Mononuclear cell (primary cell): ENCODE measurements around the gene DAB1. TPM values are rescaled to one million over a fixed set of nuclear protein-coding genes. Genes with fewer than 3 reads are reported as not detected.

Experiments
- H3K27me3 ChIP-seq: 2 replicates; pipeline ENCODE4 v1.6.0; 2011; ENCODE audit warnings: low read length, control low read depth; ENCODE audit not compliant: insufficient read depth
- H3K4me1 ChIP-seq: 2 replicates; pipeline ENCODE4 v1.5.1; 2011; ENCODE audit warnings: mild to moderate bottlenecking, low read length, control low read depth; ENCODE audit not compliant: insufficient read depth
- H3K4me3 ChIP-seq: 2 replicates; pipeline ENCODE4 v1.5.1; 2011; ENCODE audit warnings: mild to moderate bottlenecking, low read length, moderate library complexity
- H3K9me3 ChIP-seq: 2 replicates; pipeline ENCODE4 v1.5.1; 2011; ENCODE audit warnings: low read depth, mild to moderate bottlenecking, control low read depth, low read length
- total RNA-seq: library from RNA; depleted of rRNA; stranded (reverse); fragments of >200 nt; gene quantifications from one replicate; pipeline ENCODE4 v1.2.3, GENCODE V29; 2012

The DAB1 gene
- total RNA-seq, 1 donor: 0.42 TPM

DNA sequence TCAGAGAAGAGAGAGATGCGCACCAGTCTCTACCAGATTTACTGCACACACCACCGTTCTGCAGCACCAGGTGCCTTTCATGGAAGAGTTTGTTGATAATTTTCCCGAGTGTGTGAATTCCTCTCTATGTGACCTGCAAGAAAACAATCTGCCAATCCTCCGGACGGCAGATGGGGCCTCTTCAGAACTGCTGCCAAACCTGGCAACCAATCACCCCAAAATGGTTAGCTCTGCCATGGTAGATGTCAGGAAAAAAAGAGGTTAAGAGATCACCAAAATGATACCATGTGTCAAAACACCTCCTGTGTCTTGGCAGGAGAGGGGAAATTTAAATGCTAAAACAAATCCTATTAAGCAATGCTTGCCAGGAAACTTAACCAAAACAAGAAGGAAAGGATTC, 96.5 kb downstream of the DAB1 start:
- no peaks in the 10 kb centered on the region for H3K9me3 ChIP-seq
- no peaks in the 10 kb centered on the region for H3K27me3 ChIP-seq
- H3K4me1 ChIP-seq: no peaks in the 10 kb centered on the region
- no peak overlapping the region for H3K4me3 ChIP-seq

DNA sequence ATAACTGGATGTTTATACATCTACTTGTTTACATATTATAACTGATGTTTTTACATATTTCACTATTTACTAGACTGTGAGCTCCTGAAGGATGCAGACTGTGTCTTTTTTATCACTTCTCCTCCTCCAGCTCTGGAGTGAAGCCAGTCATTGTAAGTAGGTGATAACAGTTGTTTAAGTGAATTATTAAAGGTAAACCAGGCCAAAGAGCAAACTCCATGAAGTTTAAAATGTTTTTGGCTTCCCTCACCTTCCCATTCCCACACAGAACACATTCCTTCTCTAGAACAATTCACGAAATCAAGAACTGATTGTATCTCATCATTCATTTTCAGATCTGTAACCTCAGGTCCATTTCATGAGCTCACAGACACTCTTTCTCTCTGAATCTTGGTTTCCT, 98.3 kb downstream of the DAB1 start:
- no peaks in the 10 kb centered on the region for H3K4me1 ChIP-seq
- no peaks in the 10 kb centered on the region for H3K9me3 ChIP-seq
- H3K4me3 ChIP-seq: no peak overlapping the region
- H3K27me3 ChIP-seq: no peaks in the 10 kb centered on the region

DNA sequence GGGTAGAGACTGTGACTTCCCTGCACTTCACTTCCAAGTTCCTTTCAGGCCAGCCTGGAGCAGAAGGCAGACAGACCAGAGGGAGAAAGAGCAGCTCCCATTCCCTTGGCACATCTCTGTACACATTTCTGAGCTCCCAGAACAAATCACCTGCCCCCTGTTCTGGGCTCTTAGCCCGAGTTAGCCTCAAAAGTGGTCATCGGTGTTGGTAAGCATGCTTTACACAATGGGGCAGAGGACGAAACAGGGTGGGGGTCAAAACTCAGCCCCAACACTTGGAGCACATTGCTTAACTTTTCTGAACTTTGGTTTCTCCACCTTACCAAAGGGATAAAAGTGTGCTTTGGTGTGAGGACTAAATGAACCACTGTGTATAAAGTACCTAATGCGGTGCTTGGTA, 98.7 kb downstream of the DAB1 start:
- Histone ChIP-seq H3K4me1 (no peaks in the 10 kb centered on the region), H3K27me3 (no peaks in the 10 kb centered on the region), H3K4me3 (no peak overlapping the region), H3K9me3 (no peaks in the 10 kb centered on the region)

DNA sequence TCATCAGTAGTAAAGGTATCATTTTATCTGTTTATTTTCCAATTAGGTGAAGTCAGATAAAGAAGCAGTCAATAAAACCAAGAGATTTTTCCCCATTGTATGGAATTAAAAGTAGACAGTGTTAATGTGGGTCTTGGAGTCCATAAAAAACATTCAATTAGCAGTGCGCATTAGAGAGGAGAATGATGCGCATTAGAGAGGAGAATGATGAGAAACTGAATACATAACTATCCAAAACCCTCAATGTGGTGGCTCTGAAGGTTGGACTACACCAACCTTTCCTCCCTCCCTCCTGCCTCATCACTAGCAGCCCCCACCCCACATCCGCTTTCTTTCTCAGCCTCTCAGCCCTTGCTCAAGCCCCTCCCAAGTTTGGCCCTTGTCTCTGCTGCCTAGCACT, 99.5 kb downstream of the DAB1 start:
- Histone ChIP-seq H3K4me1 (no peaks in the 10 kb centered on the region), H3K4me3 (no peak overlapping the region), H3K9me3 (no peaks in the 10 kb centered on the region), H3K27me3 (no peaks in the 10 kb centered on the region)

DNA sequence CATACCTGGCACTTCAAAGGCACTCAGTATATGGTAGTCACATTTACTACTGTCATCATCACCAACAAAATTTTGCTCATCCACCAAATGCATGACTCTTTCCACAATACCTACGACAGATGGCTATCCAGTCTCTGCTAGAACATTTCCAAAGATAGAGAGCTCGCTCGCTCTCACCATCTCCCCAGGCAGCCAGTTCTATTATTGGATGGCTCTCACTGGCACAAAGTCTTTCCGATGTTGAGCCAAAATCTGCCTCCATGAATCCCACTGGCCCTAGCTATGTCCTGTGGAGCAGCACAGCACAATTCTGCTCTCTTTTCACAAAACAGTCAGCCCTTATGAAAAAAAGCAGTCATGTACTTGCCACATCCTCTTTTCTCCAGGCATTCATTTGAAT, 102.1 kb downstream of the DAB1 start:
- Histone ChIP-seq H3K4me1 (no peaks in the 10 kb centered on the region), H3K27me3 (no peaks in the 10 kb centered on the region), H3K4me3 (no peak overlapping the region), H3K9me3 (no peaks in the 10 kb centered on the region)

DNA sequence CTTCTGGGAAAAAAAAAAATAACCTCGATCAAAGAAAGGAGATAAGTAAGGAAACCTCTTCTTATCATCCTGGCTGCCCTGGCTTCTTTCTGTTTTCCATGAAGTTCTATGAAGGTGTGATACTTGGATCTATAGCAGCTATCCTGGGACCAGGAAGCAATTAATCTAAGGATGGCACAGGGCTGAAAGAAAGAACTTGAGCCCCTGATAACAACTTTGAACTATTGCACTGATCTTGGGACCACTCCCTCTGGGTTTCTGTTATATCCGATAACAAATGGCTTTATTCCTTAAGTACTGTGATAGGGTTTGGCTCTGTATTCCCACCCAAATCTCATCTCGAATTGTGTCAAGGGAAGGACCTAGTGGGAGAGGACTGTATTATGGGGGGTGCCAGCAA, 104.1 kb downstream of the DAB1 start:
- H3K4me3 ChIP-seq: no peak overlapping the region
- no peaks in the 10 kb centered on the region for H3K9me3 ChIP-seq
- H3K4me1 ChIP-seq: no peaks in the 10 kb centered on the region
- H3K27me3 ChIP-seq: no peaks in the 10 kb centered on the region

DNA sequence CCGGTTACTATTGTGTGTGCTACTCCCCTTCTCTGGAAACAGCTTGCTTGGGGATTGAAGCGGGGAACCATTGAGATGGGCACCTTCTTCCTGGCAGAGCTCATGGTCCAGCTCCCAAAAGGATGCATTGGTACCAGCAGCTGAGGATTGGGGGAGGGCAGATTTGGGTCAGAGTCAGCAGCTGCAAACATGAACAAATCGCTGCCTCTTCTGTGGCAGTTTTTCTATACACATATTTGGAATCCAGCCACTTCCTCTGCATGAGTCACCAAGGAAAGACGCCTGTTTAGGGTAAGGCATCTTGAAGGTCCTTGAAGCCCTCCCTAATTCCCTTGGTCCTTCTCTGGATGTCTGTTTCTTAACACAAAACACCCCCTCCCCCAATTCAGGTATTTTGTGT, 104.7 kb downstream of the DAB1 start:
- Histone ChIP-seq H3K4me1 (no peaks in the 10 kb centered on the region), H3K9me3 (no peaks in the 10 kb centered on the region), H3K27me3 (no peaks in the 10 kb centered on the region), H3K4me3 (no peak overlapping the region)

DNA sequence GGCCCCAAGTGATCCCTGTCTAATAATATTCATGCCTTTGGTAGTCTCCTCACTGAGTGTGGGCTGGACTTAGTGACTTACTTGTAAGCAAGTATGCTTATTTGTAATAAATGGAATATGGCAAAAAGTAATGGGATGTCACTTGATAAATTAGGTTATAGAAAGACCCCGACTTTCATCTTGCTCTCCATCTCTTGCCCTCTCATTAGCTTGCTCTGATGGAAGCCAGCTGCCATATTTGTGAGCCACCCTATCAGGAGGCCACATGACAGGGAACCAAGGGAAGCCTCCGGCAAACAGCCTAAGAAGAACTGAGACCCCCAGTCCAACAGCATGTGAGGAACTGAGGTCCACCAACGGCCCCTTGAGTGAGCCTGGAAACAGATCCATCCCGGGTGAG, 107.0 kb downstream of the DAB1 start:
- Histone ChIP-seq H3K4me1 (no peaks in the 10 kb centered on the region), H3K9me3 (no peaks in the 10 kb centered on the region), H3K27me3 (no peaks in the 10 kb centered on the region), H3K4me3 (no peak overlapping the region)

DNA sequence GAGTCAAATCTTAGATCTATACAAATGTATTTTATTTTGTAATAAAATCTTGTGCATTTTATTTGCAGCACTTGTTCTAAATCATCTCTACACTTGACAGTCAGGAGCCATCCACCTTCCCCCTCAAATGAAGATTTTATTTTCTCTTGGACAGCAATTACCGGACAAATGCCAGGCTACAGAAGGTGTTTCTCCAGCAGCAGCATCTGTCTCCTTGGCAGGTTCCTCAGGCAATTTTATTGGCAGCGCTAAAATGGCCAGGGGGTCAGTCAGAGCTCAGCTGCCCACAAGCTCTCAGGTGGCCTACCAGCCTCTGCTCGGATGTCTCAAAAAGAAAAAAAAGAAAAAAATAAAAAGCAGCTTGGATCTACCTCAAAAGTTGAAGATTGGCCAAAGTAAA, 107.6 kb downstream of the DAB1 start:
- no peaks in the 10 kb centered on the region for H3K4me1 ChIP-seq
- H3K27me3 ChIP-seq: no peaks in the 10 kb centered on the region
- H3K4me3 ChIP-seq: no peak overlapping the region

DNA sequence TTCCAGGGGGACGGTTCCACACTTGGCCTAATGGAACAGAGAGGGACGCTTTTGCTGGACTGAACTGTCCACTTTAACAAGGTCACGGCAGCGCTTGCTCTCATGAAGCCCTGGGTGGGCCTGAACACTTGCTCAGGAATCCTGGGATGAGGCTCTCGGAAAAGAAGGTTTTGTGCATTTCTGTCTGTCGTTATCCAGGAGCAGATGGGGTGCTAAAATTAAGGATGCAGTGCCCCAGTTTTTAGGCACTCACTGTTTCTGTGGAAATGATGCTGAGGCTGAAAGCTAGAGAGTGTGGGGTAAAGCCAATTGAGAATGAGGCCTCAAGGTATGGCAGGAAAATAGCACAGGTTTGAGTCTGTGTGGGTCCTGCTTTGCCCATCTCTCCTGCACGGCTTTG, 111.0 kb downstream of the DAB1 start:
- no peaks in the 10 kb centered on the region for H3K9me3 ChIP-seq
- H3K4me1 ChIP-seq: no peaks in the 10 kb centered on the region
- H3K4me3 ChIP-seq: no peak overlapping the region
- H3K27me3 ChIP-seq: no peaks in the 10 kb centered on the region

More for the DNA sequence above, 107.6 kb downstream of the DAB1 start:
- no peaks in the 10 kb centered on the region for H3K9me3 ChIP-seq

DNA sequence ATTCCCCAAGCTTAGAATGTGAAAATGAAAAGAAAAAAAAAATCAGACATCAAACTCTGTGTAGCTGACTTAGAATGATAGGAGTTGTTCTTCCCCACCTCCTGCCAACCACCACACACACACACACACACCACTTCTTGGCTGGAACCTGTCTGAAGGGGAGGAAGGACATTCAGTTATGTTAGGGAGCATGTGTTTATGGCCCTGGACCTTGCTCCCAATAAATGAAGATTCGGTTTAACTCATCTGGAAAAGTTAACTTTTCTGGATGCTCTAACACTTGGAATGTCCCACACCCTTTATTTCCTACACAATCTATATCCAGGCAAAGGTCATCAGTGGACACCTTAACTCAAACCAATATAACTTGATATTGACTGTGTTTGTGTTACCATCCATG, 112.4 kb downstream of the DAB1 start:
- Histone ChIP-seq H3K9me3 (no peaks in the 10 kb centered on the region), H3K4me1 (no peaks in the 10 kb centered on the region), H3K27me3 (no peaks in the 10 kb centered on the region), H3K4me3 (no peak overlapping the region)

DNA sequence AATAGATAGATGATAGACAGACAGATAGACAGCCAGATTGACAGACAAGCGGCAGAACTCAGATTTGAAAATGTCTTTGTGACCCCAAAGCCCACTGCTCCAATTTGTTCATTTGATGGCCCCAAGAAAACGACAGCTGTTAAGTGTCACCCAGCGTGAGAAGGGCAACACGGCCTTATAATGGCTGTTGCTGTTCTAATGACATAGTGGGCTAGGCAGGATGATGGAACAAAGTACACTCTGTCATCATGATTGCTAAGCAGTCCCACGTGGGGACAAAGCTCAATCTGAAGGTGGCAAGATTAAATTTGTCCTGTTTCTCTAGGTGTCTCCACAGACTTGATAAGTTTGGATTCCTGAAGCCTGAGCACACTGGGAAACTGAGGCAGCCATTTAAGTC, 112.9 kb downstream of the DAB1 start:
- no peaks in the 10 kb centered on the region for H3K9me3 ChIP-seq
- no peak overlapping the region for H3K4me3 ChIP-seq
- H3K4me1 ChIP-seq: no peaks in the 10 kb centered on the region
- no peaks in the 10 kb centered on the region for H3K27me3 ChIP-seq

DNA sequence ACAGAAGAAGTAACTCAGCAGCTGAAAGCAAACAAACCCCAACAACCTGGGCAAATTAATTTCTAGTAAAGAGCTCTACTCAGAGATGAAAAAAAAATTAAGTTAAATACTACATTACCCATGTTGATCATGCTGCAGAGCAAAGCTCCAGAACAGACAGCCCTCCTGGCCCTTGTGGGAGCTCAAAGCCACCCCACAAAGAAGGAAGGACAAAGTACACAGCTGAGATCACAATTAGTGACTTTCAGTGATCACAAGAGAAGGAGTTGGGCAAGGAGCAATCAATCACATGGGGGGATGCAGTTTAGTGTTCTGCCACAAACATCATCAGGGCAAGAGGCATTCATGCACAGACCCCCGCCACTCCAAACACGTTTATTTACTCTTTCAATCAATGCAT, 114.2 kb downstream of the DAB1 start:
- Histone ChIP-seq H3K4me3 (no peak overlapping the region), H3K9me3 (no peaks in the 10 kb centered on the region), H3K4me1 (no peaks in the 10 kb centered on the region), H3K27me3 (no peaks in the 10 kb centered on the region)

DNA sequence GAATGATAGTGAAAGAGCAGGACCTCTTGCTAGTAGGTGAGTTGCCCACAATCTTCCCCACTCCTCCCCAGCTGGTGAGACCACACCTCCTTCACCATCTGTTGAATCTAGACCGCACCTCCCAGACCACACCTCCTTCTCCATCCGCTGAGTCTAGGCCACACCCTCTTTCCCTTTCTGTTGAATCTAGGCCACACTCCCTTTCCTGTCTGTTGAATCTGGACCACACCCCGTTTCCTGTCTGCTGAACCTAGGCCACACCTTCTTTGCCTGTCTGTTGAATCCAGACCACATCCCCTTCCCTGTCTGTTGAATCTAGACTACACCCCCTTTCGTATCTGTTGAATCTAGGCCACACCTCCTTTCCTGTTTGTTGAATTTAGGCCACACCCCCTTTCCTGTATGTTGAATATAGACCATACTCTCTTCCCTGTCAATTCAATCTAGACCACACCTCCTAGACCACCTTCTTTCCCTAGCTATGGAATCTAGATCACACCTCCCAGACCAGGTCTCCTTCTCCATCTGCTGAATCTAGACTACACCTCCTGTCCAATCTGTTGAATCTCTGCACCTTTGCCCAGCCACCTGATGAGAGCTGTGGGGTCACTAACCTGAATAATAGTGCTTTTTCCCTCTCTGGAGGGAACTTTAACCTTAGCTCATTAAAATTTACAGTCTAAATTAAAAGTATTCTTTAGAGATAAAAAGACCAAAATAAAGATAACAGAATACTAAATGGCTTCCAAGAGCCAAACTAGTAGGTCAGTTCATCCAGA, 116.3 kb downstream of the DAB1 start:
- Histone ChIP-seq H3K4me1 (no peaks in the 10 kb centered on the region), H3K27me3 (no peaks in the 10 kb centered on the region), H3K9me3 (no peaks in the 10 kb centered on the region), H3K4me3 (no peak overlapping the region)

DNA sequence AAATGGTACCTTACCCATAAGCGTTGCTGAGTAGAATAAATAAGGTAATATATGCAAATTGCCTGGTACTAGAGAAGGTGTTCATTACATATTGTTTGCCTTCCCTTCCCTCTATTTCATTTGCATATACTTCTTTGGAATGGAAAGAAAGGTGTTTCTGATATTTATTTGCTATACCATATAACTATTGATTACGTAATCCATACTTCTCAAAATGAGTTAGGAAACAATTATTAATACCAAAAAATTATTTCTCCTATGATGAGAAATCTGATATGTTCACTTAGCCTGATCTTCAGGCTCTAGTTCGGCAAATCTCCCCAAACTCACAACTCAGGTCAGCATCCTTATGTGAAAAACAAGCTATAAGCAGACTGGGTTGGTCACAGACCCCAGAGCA, 119.3 kb downstream of the DAB1 start:
- no peaks in the 10 kb centered on the region for H3K9me3 ChIP-seq
- no peaks in the 10 kb centered on the region for H3K27me3 ChIP-seq
- H3K4me3 ChIP-seq: no peak overlapping the region
- no peaks in the 10 kb centered on the region for H3K4me1 ChIP-seq

DNA sequence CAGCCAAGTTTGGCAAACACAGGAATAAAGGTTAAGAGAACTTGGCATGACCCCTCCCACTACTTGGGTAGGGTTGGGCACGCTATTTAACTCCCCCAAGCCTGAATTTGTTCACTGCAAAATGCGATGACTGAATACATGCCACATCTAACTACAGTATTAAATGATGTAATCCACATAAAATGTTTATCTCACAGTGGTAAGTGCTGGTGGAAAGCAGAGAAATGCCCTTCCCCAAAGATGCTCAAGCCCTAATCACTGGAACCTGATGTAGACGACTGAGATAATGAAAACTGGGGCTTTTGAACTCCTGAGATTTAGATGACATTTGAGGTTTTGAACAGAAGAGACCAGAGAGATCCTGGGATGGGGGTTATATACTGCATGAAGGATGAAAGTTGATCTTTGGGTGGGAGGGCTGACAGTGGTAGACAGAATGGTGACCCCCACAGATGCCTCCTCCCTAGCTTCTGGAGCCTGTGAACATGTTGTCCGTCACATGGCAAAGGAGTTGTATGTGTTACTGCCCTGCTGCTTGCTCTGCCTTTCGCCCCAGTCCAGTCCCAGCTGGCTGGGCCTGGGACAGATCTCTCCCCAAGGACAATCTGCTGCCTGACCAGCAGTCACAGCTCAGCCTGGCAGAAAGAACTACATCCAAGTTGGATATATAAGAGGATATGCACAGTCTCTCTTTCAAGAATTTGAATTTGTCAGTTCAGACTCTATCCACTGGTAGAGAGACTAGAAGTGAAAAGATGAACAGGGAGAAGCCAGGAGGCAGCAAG, 120.9 kb downstream of the DAB1 start:
- Histone ChIP-seq H3K9me3 (no peaks in the 10 kb centered on the region), H3K4me3 (no peak overlapping the region), H3K4me1 (no peaks in the 10 kb centered on the region), H3K27me3 (no peaks in the 10 kb centered on the region)
